IMR-90 (cell line): ENCODE data around the gene HNRNPA1L2. TPM values are rescaled to one million over a fixed set of nuclear protein-coding genes. Genes with fewer than 3 reads are reported as not detected.

Experiments used
- ATAC-seq: fragments of 200-7000 bp; cut with Tn5 transposase; 2 replicates; pipeline ENCODE4 v1.9.1; 2020; ENCODE audit warnings: low read depth, mild to moderate bottlenecking, moderate library complexity
- BruUV-seq: library from RNA; stranded (reverse); fragments of 400-500 nt; replicated peaks from 2 replicates; lab custom pipeline; 2021; lab: Mats Ljungman, UMichigan
- CTCF ChIA-PET: fragments of 300-600 bp; formaldehyde crosslinking; extraction: SDS; loops from one replicate; lab custom pipeline; 2021; ENCODE audit warnings: antibody characterized with exemption; lab: Yijun Ruan, JAX
- POLR2A ChIA-PET: fragments of 300-600 bp; sonication (Branson Sonifier 250); formaldehyde crosslinking; loops from one replicate; lab custom pipeline; 2022; ENCODE audit warnings: antibody characterized with exemption; ENCODE audit not compliant: unreplicated experiment; lab: Charles Lee
- DNase-seq: peaks from one replicate; pipeline ENCODE4 v3.0.0; 2013
- H2AFZ ChIP-seq: replicated peaks from 2 replicates; pipeline ENCODE3; 2013; ENCODE audit warnings: low read length, mild to moderate bottlenecking; ENCODE audit not compliant: poor library complexity
- H2AK5ac ChIP-seq: 2 replicates; pipeline ENCODE4 v1.6.1; 2013; ENCODE audit warnings: low read depth, low read length, inconsistent platforms
- H2AK9ac ChIP-seq: replicated peaks from 2 replicates; pipeline ENCODE3; 2013; ENCODE audit warnings: mild to moderate bottlenecking, low read depth, low read length, moderate library complexity; ENCODE audit not compliant: poor library complexity
- H2BK120ac ChIP-seq: 2 replicates; pipeline ENCODE4 v1.6.1; 2013; ENCODE audit warnings: low read depth, low read length, inconsistent platforms
- H2BK15ac ChIP-seq: 3 replicates; pipeline ENCODE4 v1.6.1; 2013; ENCODE audit warnings: low read depth, low read length, inconsistent platforms
- H2BK20ac ChIP-seq: 2 replicates; pipeline ENCODE4 v1.6.1; 2013; ENCODE audit warnings: low read depth, mild to moderate bottlenecking, inconsistent platforms, low read length, moderate library complexity
- H2BK5ac ChIP-seq: 2 replicates; pipeline ENCODE4 v1.6.1; 2013; ENCODE audit warnings: mild to moderate bottlenecking, low read depth, low read length, inconsistent platforms; ENCODE audit not compliant: poor library complexity, severe bottlenecking
- H3K14ac ChIP-seq: replicated peaks from 2 replicates; pipeline ENCODE4 v1.6.1; 2013; ENCODE audit warnings: low read depth, low read length, inconsistent platforms
- H3K18ac ChIP-seq: 2 replicates; pipeline ENCODE4 v1.6.1; 2013; ENCODE audit warnings: low read depth, low read length, control low read depth
- H3K23ac ChIP-seq: 2 replicates; pipeline ENCODE4 v1.6.1; 2013; ENCODE audit warnings: low read depth, low read length, inconsistent platforms
- H3K27ac ChIP-seq: 2 replicates; pipeline ENCODE4 v1.5.1; 2013; ENCODE audit warnings: mild to moderate bottlenecking, control low read depth, low read length; ENCODE audit not compliant: insufficient read depth
- H3K27me3 ChIP-seq: 2 replicates; pipeline ENCODE4 v1.6.1; 2013; ENCODE audit warnings: low read length; ENCODE audit not compliant: control insufficient read depth, insufficient read depth
- H3K36me3 ChIP-seq: 2 replicates; pipeline ENCODE4 v1.6.1; 2013; ENCODE audit warnings: low read length, mixed read lengths; ENCODE audit not compliant: control insufficient read depth, insufficient read depth
- H3K4ac ChIP-seq: 2 replicates; pipeline ENCODE4 v1.6.1; 2013; ENCODE audit warnings: low read depth, low read length, inconsistent platforms
- H3K4me1 ChIP-seq: 2 replicates; pipeline ENCODE4 v1.6.1; 2013; ENCODE audit warnings: low read length, mixed read lengths; ENCODE audit not compliant: control insufficient read depth, insufficient read depth
- H3K4me2 ChIP-seq: 2 replicates; pipeline ENCODE4 v1.6.1; 2013; ENCODE audit warnings: low read depth, mild to moderate bottlenecking, control low read depth, low read length, moderate library complexity
- H3K4me3 ChIP-seq: 2 replicates; pipeline ENCODE4 v1.5.1; 2013; ENCODE audit warnings: low read depth, mild to moderate bottlenecking, control low read depth, low read length, moderate library complexity; ENCODE audit not compliant: insufficient read depth
- H3K56ac ChIP-seq: 2 replicates; pipeline ENCODE4 v1.6.1; 2013; ENCODE audit warnings: low read length, inconsistent platforms; ENCODE audit not compliant: insufficient read depth; ENCODE audit errors: extremely low read depth
- H3K79me1 ChIP-seq, 2 experiments: 2 replicates each; pipeline ENCODE4 v1.6.1; 2013; ENCODE audit warnings: low read length in 2 of 2, inconsistent platforms in 1 of 2, low read depth in 1 of 2
- H3K9ac ChIP-seq: 2 replicates; pipeline ENCODE4 v1.6.1; 2013; ENCODE audit warnings: low read depth, low read length, control low read depth
- H3K9me1 ChIP-seq: 2 replicates; pipeline ENCODE4 v1.6.1; 2013; ENCODE audit warnings: low read length, inconsistent platforms; ENCODE audit not compliant: insufficient read depth
- H3K9me3 ChIP-seq: 2 replicates; pipeline ENCODE4 v1.6.1; 2013; ENCODE audit warnings: low read length; ENCODE audit not compliant: control insufficient read depth, insufficient read depth
- H4K20me1 ChIP-seq: 2 replicates; pipeline ENCODE4 v1.6.1; 2013; ENCODE audit warnings: low read length, inconsistent platforms; ENCODE audit not compliant: insufficient read depth
- H4K5ac ChIP-seq: 2 replicates; pipeline ENCODE4 v1.6.1; 2013; ENCODE audit warnings: mild to moderate bottlenecking, low read depth, low read length, control low read depth
- H4K8ac ChIP-seq, 2 experiments: 2 replicates each; pipeline ENCODE4 v1.6.1; 2013; ENCODE audit warnings: low read depth in 2 of 2, low read length in 2 of 2, control low read depth in 1 of 2, inconsistent platforms in 1 of 2
- H4K91ac ChIP-seq: 2 replicates; pipeline ENCODE4 v1.6.1; 2013; ENCODE audit warnings: low read depth, low read length, inconsistent platforms; ENCODE audit not compliant: insufficient read depth
- CTCF ChIP-seq: conservative IDR thresholded peaks from 2 replicates; pipeline ENCODE4 v1.5.1; 2012; ENCODE audit warnings: mild to moderate bottlenecking, low read depth, low read length, improper control_type of control experiment
- ELK1 ChIP-seq: fragments of 150-350 bp; IDR thresholded peaks from 2 replicates; pipeline ENCODE4 v1.6.1; 2016; ENCODE audit warnings: low read depth, mild to moderate bottlenecking, low read length, moderate library complexity, borderline replicate concordance
- MAZ ChIP-seq: IDR thresholded peaks from 2 replicates; pipeline ENCODE4 v1.6.1; 2012; ENCODE audit warnings: low read depth, mild to moderate bottlenecking, low read length, improper control_type of control experiment, moderate library complexity, borderline replicate concordance
- MXI1 ChIP-seq: IDR thresholded peaks from 2 replicates; pipeline ENCODE4 v1.6.1; 2012; ENCODE audit warnings: low read depth, mild to moderate bottlenecking, low read length, moderate library complexity, borderline replicate concordance
- RAD21 ChIP-seq: IDR thresholded peaks from 2 replicates; pipeline ENCODE4 v1.6.1; 2012; ENCODE audit warnings: low read length, improper control_type of control experiment
- USF2 ChIP-seq: fragments of 150-350 bp; IDR thresholded peaks from 2 replicates; pipeline ENCODE4 v1.6.1; 2017; ENCODE audit warnings: mild to moderate bottlenecking, antibody characterized with exemption, low read length, low read depth
- dilution Hi-C: fragments of 300-500 bp; cut with HindIII; formaldehyde crosslinking; loops from one replicate; pipeline ENCODE4 v1.14.3; 2018; ENCODE audit warnings: low sequenced_read_pairs; ENCODE audit not compliant: unreplicated experiment
- in situ Hi-C: fragments of 300-500 bp; cut with MboI; formaldehyde crosslinking; loops from 3 replicates; pipeline ENCODE4 v1.14.3; 2019; ENCODE audit warnings: low sequenced_read_pairs, inconsistent platforms, mixed read lengths
- intact Hi-C: fragments of 100-400 bp; cut with micrococcal nuclease; formaldehyde crosslinking; loops from 2 replicates; pipeline ENCODE4 v1.10.0; 2022
- polyA plus RNA-seq, 3 experiments: library from polyadenylated mRNA; depleted of rRNA; stranded (reverse); fragments of >200 nt; gene quantifications; 2 replicates each; pipeline ENCODE4 v1.2.3, GENCODE V29; 2012; ENCODE audit warnings: low replicate concordance in 1 of 3
- total RNA-seq: library from RNA; depleted of rRNA; stranded (reverse); fragments of >200 nt; gene quantifications from 2 replicates; pipeline ENCODE4 v1.2.3, GENCODE V29; 2012

HNRNPA1L2 gene
- total and polyA plus RNA-seq, 2 of the 4 experiments (the other 2 are of a cell fraction): 3.4 to 9.3 TPM

GRCh38 chr13:52665325-52665724 is 23.1 kb downstream of the HNRNPA1L2 start:
- no peak overlapping the region for H3K56ac ChIP-seq
- H3K4me2 ChIP-seq: no peak overlapping the region
- POLR2A ChIA-PET: interaction anchor here (0.8 kb wide), 1 partner anchor 12 kb away, joined by 3 read pairs; no protein-coding TSS in a partner anchor
- BruUV-seq: no TSS peak
- H3K79me1 ChIP-seq: peaks cover 7 to 9% of the 10 kb centered on the region in 2 experiments
- H3K36me3 ChIP-seq: peaks cover 32% of the 10 kb centered on the region
- no peak overlapping the region for H3K4me3 ChIP-seq
- H3K9me3 ChIP-seq: no peaks in the 10 kb centered on the region
- H3K18ac ChIP-seq: no peak overlapping the region
- TF ChIP-seq CTCF (peak; percentile 45), MXI1 (no peak), MAZ (no peak), USF2 (no peak), RAD21 (peak; percentile 28; the same call in 1 of the 2 replicates), ELK1 (no peak)
- in situ Hi-C loops: no loop called here
- CTCF ChIA-PET: interaction anchor here (0.6 to 1.7 kb wide), 10 partner anchors 9 to 486 kb away, joined by 3 to 13 read pairs (median 3); partner anchors contain the start of gene SUGT1
- no peak overlapping the region for H2BK120ac ChIP-seq
- no peaks in the 10 kb centered on the region for H3K9me1 ChIP-seq
- no peak overlapping the region for H3K4ac ChIP-seq
- no peak overlapping the region for H2AK9ac ChIP-seq
- no peak overlapping the region for H3K23ac ChIP-seq
- dilution Hi-C loops: no loop called here
- no peak overlapping the region for H4K8ac ChIP-seq
- intact Hi-C loops: loop anchor here (1.0 kb wide), 1 partner anchor 303 kb away; no protein-coding TSS in a partner anchor
- no peak overlapping the region for H2BK20ac ChIP-seq
- H2BK15ac ChIP-seq: no peak overlapping the region
- H4K91ac ChIP-seq: no peak overlapping the region
- peak; percentile 16 for DNase-seq
- no peak overlapping the region for H2AK5ac ChIP-seq
- no peak overlapping the region for H3K9ac ChIP-seq
- H3K27ac ChIP-seq: no peak overlapping the region
- no peak overlapping the region for H3K14ac ChIP-seq
- no peaks in the 10 kb centered on the region for H3K27me3 ChIP-seq
- H4K20me1 ChIP-seq: no peaks in the 10 kb centered on the region
- ATAC-seq: no peak
- H2AFZ ChIP-seq: no peak overlapping the region
- no peak overlapping the region for H2BK5ac ChIP-seq
- H3K4me1 ChIP-seq: no peaks in the 10 kb centered on the region
- H4K5ac ChIP-seq: no peak overlapping the region
